Bone marrow (tissue), 2 donors: ENCODE results near the gene PLD6.
"Not testable (repeated sequence)": the region's sequence is repeated elsewhere in the genome, so short reads cannot be mapped to it uniquely, and the experiment has no call there.

Source experiments
- DNase-seq, 2 donors: peaks; one replicate each; lab custom pipeline; 2025; lab: John Stamatoyannopoulos, UW

PLD6 gene

GRCh38 chr17:17173921-17174320, 32.2 kb downstream of the PLD6 start:
- no peak for DNase-seq

DNA sequence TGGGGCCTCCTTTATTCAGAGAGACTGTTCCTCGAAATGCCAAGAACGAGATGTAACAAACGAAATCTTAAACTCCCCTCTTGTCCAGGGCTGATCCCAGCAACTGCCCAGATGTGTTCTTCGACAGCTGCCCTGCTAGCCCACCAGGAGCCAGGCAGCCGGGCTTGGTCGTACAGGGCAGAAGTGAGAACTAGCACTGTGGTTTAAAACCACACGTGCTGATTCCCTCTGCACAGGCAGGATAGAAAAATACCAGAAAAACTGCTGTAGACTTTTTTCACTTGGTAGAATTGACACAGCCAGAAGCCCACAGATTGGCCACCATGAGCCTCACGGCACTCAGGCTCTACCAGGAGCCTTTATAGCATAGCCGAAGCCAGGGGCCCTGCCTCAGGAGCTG, 33.1 kb downstream of the PLD6 start:
- DNase-seq, result no peak

DNA sequence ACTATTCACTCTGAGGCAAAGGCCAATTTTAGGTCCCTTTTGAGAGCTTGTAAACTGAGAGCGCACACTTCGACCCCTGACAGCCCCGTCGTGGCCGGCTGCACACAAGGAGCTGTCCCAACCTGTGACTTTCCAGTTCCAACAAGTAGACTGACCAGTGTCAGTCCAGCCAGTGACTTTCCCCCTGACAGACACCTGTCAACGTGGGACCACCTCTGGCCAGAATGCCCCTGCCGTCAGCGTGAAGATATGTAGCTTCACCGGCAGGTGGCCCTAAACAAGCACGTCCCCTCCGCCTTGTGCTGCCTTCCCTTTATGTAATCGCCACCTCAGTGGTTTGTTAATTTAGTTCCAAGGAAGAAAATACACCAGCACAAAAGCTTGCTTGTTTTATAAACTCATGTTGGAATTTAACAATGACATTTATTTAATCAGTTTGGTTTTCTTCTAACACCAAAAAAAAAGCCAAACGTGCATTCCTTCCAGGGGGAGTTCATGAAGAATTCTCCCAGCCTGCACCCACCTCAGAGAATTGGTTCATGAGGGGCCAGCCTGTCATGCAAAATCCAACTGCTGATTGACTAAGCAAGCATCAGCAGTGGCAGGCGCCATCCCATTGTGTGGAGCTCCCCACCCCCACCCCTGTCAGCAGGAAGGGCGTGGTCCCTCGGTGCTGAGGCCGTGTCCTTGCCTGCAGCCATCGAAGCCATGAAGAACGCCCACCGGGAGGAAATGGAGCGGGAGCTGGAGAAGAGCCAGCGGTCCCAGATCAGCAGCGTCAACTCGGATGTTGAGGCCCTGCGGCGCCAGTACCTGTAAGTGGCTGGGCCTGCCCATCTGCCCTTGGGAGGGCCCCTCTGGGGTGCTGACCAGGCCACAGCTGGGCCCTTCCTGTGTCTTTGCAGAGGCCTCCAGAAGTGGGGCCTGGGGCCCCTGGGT, 33.9 kb downstream of the PLD6 start:
- DNase-seq, result no peak

DNA sequence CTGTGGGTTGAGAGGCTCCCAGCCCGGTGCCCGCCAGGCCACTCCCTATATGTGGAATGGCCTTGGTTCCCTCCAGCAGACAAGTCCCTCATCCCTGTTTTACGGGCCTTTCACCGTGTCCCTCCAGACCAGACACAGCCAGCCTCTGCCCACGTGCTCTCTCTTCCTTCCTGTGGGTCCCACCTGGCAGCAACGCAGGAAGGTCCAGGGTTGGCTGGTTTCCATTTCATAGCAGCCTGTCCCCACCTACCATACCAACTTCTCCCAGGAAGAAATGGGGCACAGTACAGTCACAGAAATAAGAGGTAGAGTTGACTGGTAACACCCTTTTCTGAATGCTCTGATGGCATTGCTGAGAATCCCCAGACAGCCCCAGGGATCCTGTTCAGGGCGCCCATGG, 34.9 kb downstream of the PLD6 start:
- DNase-seq, result no peak

DNA sequence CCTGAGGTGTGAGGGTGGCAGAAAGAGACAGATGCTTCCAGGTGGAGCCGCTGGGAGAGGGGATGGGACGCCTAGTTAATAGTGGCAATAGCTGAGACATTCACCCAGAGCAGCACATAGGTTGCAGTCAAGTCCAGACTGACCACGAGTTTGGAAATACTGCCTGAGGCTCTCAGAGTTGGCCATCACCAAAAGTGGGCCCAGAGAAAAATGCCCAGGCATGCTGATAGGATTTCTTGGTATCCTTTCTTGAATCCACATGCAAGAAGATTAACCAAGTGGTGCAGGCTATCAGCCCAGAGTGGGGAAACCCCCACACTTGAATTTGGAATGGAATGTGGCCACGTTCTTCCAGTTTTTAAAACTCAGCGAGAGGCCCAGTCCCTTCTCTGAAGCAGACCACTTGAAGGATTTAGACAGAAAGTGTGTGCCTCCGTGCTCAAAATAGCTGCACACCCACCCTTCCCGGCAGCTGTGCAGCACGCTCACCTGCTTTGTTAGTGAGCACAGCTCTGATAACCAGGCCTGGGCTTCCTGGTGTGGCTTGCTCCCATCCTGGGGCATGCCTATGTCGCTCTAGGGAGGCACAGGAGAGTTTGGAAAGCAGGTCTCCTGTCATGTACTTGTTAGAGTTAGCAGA, 35.7 kb downstream of the PLD6 start:
- no peak for DNase-seq

GRCh38 chr17:17169396-17169795, 36.7 kb downstream of the PLD6 start:
- DNase-seq, result no peak

- DNase-seq, result no peak
Measured at GRCh38 chr17:17168401-17168800, 37.7 kb downstream of the PLD6 start.

DNA sequence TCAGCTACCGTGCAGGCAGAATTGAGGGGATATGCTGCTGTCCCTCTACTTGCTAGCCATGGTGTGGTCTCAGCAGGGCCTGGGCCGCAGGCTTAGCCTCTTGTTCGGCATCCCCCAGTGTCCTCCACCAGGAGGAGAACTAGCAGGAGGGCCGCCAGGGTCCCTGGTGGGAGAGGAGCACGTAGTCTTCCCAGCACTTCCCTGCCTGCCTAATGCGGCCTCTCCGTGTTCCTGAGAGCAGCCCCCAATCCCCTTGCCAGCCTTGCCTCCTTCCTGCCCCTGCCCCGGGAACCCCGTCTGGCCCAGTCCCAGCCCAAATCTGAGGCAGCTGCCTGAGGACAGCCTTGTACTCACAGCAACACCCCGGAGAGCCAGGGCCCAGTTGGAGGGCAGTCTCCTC, 38.1 kb downstream of the PLD6 start:
- DNase-seq, result no peak

GRCh38 chr17:17167356-17167755, 38.8 kb downstream of the PLD6 start:
- no peak for DNase-seq

- DNase-seq, result no peak
Measured at GRCh38 chr17:17166446-17166845, 39.7 kb downstream of the PLD6 start.

DNA sequence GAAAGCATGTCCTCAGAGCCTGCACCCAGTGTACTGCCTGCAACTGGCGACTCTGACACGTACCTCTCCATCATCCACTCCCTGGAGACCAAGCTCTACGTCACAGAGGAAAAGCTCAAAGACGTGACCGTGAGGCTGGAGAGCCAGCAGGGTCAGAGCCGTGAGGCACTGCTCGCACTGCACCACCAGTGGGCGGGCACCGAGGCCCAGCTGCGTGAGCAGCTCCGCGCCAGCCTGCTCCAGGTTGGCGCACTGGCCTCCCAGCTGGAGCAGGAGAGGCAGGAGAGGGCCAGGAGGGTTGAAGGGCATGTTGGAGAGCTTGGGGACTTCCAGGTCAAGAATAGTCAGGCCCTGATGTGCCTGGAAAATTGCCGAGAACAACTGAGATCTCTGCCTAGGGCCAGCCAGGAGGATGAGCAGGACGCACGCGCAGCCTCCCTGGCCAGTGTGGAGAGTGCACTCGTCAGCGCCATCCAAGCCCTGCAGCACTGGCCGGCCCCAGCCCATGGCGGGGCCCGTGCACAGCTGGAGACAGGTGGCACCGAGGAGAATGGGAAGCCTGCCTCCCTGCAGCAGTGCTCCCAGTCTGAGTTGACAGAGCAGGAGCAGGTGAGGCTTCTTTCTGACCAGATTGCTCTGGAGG, 40.3 kb downstream of the PLD6 start:
- DNase-seq, result no peak

DNA sequence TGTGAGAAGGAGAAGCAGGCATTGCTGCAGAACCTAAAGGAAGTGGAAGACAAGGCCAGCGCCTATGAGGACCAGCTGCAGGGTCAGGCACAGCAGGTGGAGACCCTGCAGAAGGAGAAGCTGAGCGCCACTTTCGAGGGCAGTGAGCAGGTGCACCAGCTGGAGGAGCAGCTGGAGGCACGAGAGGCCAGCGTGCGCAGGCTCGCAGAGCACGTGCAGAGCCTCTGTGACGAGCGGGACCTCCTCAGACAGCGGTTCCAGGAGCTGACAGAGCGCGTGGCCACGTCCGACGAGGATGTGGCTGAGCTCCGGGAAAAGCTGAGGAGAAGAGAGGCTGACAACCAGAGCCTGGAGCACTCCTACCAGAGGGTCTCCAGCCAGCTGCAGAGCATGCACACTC, 41.5 kb downstream of the PLD6 start:
- no peak for DNase-seq

GRCh38 chr17:17164156-17164555, 42.0 kb downstream of the PLD6 start:
- DNase-seq, result no peak

DNA sequence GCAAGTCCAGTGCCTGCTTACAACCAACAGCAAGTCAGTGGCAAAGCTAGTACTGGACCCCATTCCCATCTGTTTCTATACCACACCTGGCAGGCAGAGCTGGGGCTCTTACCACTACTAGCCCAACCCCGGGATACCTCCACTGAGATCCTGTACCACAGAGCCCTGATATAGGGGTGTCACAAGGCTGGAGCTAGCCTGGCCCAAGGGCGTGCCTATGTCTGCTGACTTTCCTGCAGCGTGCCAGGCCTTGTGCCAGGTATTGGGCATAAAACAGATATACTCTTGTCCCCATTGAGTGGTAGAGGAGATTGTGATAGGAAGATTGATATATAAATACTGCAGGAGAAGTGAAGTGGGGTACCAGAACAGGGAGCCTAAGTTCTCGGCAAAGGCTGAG, 44.4 kb downstream of the PLD6 start:
- no peak for DNase-seq

- no peak for DNase-seq
Measured at GRCh38 chr17:17161121-17161520, 45.0 kb downstream of the PLD6 start.

GRCh38 chr17:17159571-17159970, 46.6 kb downstream of the PLD6 start:
- DNase-seq, result no peak

GRCh38 chr17:17158506-17158905, 47.6 kb downstream of the PLD6 start:
- not testable (repeated sequence) for DNase-seq

GRCh38 chr17:17157041-17157440, 49.1 kb downstream of the PLD6 start:
- DNase-seq, result no peak

DNA sequence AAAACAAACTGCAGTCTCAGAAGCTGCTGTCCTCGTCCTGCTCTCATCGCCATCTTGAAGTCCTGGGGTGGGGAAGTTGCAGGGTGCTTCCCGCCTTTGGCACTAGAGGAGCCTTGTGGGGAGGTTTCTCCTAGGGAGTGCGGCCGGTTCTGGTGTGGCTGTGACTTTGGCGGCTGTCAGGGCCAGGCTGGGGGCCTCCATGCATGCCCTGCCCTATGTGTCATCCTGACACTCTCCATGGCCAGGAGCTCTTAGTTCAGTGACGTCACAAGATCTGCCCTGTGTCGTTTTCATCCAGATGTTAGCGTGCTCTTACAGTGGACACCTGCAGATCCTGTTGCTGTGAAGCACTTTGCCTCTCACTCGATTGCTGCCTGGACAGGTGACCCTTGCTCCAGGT, 49.6 kb downstream of the PLD6 start:
- DNase-seq, result no peak

GRCh38 chr17:17156107-17156506, 50.0 kb downstream of the PLD6 start:
- no peak for DNase-seq

- no peak for DNase-seq
Measured at GRCh38 chr17:17155568-17155967, 50.6 kb downstream of the PLD6 start.

DNA sequence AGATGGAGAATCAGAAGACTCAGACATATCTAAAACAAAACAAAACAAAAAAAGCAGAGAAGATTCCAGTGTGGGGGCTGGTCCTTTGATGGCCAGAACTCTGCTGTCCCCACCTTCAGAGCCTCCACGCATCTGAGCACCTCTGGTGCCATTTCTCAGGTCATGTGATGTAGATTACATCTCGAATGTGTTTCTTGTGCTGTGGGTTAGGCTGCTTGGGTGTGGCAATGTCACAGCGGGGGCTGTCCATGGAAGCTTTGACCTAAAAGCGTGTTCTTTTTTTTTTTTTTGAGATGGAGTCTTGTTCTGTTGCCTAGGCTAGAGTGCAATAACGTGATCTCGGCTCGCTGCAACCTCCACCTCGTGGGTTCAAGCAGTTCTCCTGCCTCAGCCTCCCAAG, 51.2 kb downstream of the PLD6 start:
- DNase-seq, result no peak

GRCh38 chr17:17154556-17154955, 51.6 kb downstream of the PLD6 start:
- DNase-seq, result no peak
